HEK293T (cell line): ENCODE measurements around the gene BICD2.

Source experiments
- ARNT ChIP-seq: fragments of 450-650 bp; IDR thresholded peaks from 2 replicates; pipeline ENCODE4 v1.6.1; 2017; ENCODE audit warnings: mild to moderate bottlenecking
- FOXK2 ChIP-seq: fragments of 450-650 bp; IDR thresholded peaks from 2 replicates; pipeline ENCODE4 v1.6.1; 2016; ENCODE audit warnings: mild to moderate bottlenecking
- SP1 ChIP-seq: fragments of 450-650 bp; IDR thresholded peaks from 2 replicates; pipeline ENCODE4 v1.6.1; 2017
- SUZ12 ChIP-seq: fragments of 450-650 bp; IDR thresholded peaks from 2 replicates; pipeline ENCODE4 v1.6.1; 2016; ENCODE audit warnings: mild to moderate bottlenecking

GRCh38 chr9:92711146-92711545, 53.5 kb downstream of the BICD2 start:
- TF ChIP-seq SP1 (no peak), FOXK2 (no peak), SUZ12 (no peak), ARNT (no peak)
